ENCODE measurements around the gene SHISA7.

DNA sequence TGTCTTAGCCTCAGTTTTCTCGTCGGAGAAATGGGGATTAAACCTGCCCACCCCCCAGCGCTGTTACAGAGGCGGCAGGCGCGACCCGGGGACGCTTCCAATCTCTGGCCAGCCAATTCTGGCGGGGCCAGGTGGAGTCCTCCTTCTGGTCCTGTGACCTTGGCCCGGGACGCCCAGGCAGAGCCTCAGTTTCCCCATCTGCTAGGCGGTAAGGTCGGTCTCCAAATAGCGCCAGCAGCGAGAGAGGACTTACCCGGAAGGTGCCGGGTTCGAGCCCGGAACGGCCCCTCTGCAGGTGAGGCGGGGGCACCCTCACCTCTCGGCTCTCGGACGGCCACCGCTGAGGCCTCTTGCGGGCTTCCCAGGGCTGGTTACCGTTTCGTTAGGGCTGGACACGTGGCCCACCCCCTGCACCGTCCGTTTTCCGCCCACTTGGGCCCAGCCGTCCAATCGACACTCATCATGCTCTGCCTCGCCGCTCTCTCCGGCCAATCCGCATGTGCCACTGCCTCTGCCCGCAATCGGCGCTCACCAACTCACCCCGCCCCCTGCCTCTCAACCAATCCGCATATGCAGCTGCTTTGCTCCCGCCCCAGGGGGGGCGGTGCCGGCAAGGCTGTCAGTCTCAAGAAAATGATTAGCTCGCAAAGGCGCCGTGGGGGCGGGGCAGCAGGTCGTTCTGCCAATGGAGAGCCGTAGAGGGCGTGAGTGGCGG lies 18.3 kb upstream of the SHISA7 start, which contains the start of gene ISOC2:
- TF ChIP-seq, protein P1, sequence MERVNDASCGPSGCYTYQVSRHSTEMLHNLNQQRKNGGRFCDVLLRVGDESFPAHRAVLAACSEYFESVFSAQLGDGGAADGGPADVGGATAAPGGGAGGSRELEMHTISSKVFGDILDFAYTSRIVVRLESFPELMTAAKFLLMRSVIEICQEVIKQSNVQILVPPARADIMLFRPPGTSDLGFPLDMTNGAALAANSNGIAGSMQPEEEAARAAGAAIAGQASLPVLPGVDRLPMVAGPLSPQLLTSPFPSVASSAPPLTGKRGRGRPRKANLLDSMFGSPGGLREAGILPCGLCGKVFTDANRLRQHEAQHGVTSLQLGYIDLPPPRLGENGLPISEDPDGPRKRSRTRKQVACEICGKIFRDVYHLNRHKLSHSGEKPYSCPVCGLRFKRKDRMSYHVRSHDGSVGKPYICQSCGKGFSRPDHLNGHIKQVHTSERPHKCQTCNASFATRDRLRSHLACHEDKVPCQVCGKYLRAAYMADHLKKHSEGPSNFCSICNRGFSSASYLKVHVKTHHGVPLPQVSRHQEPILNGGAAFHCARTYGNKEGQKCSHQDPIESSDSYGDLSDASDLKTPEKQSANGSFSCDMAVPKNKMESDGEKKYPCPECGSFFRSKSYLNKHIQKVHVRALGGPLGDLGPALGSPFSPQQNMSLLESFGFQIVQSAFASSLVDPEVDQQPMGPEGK (CRISPR knock-in tag; IDR thresholded peaks at IDR 0.05; ENCODE audit: borderline replicate concordance) = no peak
- TF ChIP-seq, protein P2, sequence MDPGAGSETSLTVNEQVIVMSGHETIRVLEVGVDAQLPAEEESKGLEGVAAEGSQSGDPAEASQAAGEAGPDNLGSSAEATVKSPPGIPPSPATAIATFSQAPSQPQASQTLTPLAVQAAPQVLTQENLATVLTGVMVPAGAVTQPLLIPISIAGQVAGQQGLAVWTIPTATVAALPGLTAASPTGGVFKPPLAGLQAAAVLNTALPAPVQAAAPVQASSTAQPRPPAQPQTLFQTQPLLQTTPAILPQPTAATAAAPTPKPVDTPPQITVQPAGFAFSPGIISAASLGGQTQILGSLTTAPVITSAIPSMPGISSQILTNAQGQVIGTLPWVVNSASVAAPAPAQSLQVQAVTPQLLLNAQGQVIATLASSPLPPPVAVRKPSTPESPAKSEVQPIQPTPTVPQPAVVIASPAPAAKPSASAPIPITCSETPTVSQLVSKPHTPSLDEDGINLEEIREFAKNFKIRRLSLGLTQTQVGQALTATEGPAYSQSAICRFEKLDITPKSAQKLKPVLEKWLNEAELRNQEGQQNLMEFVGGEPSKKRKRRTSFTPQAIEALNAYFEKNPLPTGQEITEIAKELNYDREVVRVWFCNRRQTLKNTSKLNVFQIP (CRISPR knock-in tag; IDR thresholded peaks at IDR 0.05; ENCODE audit: borderline replicate concordance, low read depth) = no peak
- no peak for TF ChIP-seq OSR1 (CRISPR knock-in tag; IDR thresholded peaks at IDR 0.05)
- no peak for TF ChIP-seq TCF4 (CRISPR knock-in tag; IDR thresholded peaks at IDR 0.05; ENCODE audit: borderline replicate concordance)
- TF ChIP-seq ZFP30 (CRISPR knock-in tag; IDR thresholded peaks at IDR 0.05) = no peak
- 0 out of 2 replicates have a peak, but pooled peaks have one; percentile 41 for TF ChIP-seq RARB (CRISPR knock-in tag; IDR thresholded peaks at IDR 0.05)
- TF ChIP-seq, protein P3, sequence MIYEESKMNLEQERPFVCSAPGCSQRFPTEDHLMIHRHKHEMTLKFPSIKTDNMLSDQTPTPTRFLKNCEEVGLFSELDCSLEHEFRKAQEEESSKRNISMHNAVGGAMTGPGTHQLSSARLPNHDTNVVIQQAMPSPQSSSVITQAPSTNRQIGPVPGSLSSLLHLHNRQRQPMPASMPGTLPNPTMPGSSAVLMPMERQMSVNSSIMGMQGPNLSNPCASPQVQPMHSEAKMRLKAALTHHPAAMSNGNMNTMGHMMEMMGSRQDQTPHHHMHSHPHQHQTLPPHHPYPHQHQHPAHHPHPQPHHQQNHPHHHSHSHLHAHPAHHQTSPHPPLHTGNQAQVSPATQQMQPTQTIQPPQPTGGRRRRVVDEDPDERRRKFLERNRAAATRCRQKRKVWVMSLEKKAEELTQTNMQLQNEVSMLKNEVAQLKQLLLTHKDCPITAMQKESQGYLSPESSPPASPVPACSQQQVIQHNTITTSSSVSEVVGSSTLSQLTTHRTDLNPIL (CRISPR knock-in tag; IDR thresholded peaks at IDR 0.05; ENCODE audit: low read depth) = no peak
- TF ChIP-seq, protein P4, sequence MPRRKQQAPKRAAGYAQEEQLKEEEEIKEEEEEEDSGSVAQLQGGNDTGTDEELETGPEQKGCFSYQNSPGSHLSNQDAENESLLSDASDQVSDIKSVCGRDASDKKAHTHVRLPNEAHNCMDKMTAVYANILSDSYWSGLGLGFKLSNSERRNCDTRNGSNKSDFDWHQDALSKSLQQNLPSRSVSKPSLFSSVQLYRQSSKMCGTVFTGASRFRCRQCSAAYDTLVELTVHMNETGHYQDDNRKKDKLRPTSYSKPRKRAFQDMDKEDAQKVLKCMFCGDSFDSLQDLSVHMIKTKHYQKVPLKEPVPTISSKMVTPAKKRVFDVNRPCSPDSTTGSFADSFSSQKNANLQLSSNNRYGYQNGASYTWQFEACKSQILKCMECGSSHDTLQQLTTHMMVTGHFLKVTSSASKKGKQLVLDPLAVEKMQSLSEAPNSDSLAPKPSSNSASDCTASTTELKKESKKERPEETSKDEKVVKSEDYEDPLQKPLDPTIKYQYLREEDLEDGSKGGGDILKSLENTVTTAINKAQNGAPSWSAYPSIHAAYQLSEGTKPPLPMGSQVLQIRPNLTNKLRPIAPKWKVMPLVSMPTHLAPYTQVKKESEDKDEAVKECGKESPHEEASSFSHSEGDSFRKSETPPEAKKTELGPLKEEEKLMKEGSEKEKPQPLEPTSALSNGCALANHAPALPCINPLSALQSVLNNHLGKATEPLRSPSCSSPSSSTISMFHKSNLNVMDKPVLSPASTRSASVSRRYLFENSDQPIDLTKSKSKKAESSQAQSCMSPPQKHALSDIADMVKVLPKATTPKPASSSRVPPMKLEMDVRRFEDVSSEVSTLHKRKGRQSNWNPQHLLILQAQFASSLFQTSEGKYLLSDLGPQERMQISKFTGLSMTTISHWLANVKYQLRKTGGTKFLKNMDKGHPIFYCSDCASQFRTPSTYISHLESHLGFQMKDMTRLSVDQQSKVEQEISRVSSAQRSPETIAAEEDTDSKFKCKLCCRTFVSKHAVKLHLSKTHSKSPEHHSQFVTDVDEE (CRISPR knock-in tag; IDR thresholded peaks at IDR 0.05) = peak; percentile 40
- TF ChIP-seq GLIS3 (CRISPR knock-in tag; IDR thresholded peaks at IDR 0.05) = 0 out of 2 replicates have a peak, but pooled peaks have one; percentile 31
- no peak for TF ChIP-seq PPARA (CRISPR knock-in tag; IDR thresholded peaks at IDR 0.05; ENCODE audit: borderline replicate concordance)
- TF ChIP-seq ZNF70 (CRISPR knock-in tag; IDR thresholded peaks at IDR 0.05) = no peak
- TF ChIP-seq ZNF565 (CRISPR knock-in tag; conservative IDR thresholded peaks at IDR 0.05; ENCODE audit: low read depth) = no peak
- 0 out of 2 replicates have a peak, but pooled peaks have one; percentile 30 for TF ChIP-seq ISL1 (CRISPR knock-in tag; IDR thresholded peaks at IDR 0.05)
- peak; percentile 62; the same call in 1 of the 2 replicates for TF ChIP-seq ZFP3 (CRISPR knock-in tag; IDR thresholded peaks at IDR 0.05)
